NCI-H748 treated with DMSO at 0.1 percent for 48 hours (cell line): ENCODE results near the gene LCE2C.

Source experiments
- DNase-seq: peaks from one replicate; lab custom pipeline; 2025; lab: John Stamatoyannopoulos, UW

LCE2C gene

DNA sequence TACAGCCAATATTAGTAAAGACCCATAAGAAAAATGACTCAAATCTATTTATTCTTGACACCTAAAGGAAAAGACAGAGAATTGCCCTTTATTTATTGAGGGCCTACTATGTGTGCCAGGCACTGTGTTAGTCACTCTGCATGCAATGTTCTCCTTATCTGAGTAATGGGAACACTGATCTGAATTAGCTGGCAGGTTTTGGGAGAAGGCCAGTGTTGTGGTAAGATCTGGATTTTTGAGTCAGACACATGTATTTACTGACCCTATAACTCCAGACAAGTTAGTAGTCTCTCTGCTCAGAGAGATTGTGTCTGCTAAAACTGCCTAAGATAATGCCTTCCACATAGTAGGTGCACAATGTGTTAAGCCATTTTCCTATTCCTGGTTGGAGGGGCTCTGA is 50.2 kb downstream of the LCE2C start:
- DNase-seq, result no peak
